DMS114 treated with DMSO at 0.1 percent for 48 hours (cell line): ENCODE results near the gene ZNF616.
"Not testable (repeated sequence)": the region's sequence is repeated elsewhere in the genome, so short reads cannot be mapped to it uniquely, and the experiment has no call there.

Source experiments
- DNase-seq: peaks from one replicate; lab custom pipeline; 2025; ENCODE audit not compliant: unreplicated experiment; lab: John Stamatoyannopoulos, UW

The ZNF616 gene

DNA sequence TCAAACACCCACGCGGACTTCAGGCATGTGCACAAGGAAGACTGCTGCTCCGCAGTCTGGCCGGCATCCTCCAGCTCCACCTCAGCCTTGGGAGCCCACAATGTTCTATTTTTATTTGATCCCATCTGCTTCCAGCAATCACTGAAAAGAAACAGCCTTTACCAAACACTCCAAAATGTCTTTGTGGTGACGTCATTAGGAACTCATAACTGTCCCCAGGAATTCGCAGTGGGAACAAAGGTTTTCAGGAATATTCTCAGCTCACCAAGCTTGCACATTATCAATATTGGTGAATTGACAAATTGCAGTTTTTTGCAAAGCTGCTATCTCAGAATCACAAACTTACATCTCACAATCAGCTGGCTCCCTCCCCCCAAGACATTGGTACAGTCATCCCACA, 29.0 kb downstream of the ZNF616 start:
- no peak for DNase-seq

DNA sequence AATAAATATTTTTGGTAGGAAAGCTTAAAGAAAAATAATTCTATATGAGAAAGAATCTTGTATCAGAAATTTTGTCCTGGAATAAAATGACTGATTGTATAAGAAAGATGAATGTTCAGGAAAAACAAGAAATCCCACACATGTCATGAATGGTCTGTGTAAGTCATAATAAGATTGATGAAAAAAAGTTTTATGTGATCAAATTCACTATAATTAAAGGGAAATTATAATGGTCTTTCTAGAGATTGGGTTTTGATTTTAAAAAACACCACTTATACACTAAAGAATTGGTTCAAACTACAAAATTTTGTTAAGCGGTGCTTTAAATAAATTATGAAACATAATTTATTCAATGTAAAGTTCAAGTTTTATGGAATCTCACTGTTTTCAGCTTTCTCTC, 37.0 kb downstream of the ZNF616 start:
- no peak for DNase-seq

DNA sequence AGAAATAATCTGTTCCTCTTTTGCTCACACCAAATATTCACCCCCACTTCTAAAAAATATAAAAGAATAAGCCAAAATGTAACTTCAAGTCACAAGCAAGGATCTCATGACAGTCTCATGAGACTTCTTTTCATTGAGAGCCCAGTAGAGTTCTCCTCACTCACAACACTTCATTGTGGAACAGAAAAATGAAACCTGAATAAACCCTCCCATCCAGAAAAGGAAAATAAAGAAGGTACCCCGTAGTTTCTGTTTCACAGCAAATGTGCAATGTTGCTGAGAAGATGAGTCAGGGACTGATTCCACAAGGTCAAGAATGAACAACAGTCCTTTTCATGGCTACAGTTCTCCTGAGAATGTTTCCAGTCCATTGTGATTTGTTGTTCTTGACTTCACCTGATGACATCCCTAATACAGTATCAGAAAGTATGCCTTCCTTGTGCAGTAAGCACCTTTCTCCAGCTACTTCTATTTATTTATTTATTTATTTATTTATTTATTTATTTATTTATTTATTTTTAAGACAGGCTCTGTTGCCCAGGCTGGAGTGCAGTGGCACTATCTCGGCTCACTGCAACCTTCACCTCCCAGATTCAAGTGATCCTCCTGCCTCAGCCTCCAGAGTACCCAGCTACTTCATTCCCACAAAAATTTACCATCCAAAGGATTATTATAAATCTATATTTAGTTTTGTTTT, 37.7 kb downstream of the ZNF616 start:
- DNase-seq = no peak

DNA sequence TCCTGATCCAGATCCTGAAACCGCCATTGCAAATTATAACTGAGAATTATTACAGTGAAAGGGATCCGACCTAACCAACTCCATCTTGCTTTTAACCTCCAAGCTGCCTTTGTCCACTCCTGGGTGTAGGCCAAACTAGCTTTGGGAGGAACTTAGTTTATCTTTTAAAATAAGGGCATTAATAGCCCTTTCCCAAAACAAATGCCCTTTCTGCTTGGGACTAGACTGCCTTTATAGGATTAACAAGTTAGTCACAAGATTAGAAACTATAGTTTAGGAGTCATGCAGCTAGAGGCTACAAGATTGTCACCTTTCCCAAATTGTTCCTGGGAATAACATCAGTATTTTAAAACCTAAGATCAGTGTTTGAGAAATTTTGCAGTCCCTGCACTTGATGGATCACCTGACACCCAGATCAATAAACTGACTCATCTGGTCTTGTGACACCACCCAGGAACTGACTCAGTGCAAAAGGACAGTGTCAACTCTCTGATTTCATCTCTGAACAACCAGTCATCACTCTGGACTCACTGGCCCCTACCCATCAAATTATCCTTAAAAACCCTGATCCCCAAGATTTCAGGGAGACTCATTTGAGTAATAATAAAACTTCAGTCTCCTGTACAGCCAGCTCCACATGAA, 40.1 kb downstream of the ZNF616 start:
- no peak for DNase-seq

GRCh38 chr19:52096416-52096815, 43.3 kb downstream of the ZNF616 start:
- DNase-seq = not testable (repeated sequence)

DNA sequence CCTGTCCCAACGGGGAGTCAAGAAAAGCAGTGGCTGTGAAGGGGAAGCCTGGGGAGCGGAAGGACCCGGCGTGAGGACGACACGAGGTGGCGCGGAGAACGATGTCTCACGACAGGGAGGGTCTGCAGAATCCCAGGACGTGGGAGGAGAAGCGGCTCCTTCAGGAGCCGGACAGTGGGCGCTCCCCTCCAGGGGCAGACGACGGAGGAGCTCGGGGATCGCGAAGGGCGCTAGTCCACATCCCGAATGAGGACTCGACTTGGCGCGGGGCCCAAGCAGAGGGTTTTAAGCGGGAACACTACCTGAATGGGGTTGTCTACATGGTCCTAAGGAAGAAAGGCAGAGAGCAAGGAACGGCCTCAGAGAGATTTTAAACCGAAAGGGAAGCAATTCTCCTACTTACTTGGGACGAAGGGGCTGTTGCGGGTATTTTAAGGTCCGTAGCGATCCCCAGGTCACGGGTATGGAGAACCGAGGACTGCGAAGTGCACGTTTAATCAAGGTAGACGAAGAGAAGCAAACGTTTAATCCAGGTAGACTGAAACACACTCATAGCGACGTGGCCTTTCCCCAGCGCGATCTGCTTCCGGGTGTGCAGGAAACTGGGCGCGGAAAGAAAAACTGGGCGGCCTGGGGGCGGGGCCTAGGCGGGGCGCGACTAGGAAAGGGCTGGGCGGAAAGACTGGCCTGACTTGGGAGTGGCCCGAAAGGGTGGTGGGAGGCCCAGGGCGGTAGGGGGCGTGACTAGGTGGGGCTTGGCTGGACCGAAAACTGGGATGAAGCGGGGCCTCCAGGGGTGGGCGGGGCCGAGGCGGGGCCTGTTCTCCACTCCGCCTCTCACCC, 44.3 kb downstream of the ZNF616 start, which contains the start of gene ZNF841:
ZNF841 (minus strand) TSS at position 594 of the 843 bp plus-strand sequence. CDS start 10,964 bp downstream, outside the sequence.
- peak; percentile 92 for DNase-seq

GRCh38 chr19:52094526-52095130, 45.1 kb downstream of the ZNF616 start:
- no peak for DNase-seq

GRCh38 chr19:52086481-52086880, 53.3 kb downstream of the ZNF616 start:
- DNase-seq = no peak

GRCh38 chr19:52070496-52070895, 69.2 kb downstream of the ZNF616 start:
- DNase-seq = no peak

DNA sequence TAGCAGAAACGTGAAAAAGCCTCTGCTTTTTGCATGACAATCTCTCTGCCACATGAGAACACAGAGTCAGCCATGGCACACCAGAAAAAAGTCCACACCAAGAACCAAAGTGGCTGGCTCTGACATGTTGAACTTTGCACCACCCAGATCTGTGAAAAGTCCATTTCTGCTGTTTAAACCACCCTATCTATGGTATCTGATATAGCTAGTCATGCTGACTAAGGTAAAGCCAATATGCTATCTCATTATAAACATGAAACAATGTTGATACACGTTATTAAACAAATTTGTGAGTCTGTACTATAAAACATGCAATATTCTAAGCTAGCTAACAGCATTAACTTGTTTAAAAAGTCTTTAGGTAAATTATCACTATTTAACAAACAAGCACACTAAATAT, 70.1 kb downstream of the ZNF616 start:
- DNase-seq = no peak

GRCh38 chr19:52066258-52066863, 73.4 kb downstream of the ZNF616 start:
- no peak for DNase-seq

GRCh38 chr19:52065399-52065798, 74.3 kb downstream of the ZNF616 start:
- DNase-seq = no peak
